ENCODE measurements around the gene CLIP4. TPM values are rescaled to one million over a fixed set of nuclear protein-coding genes. Genes with fewer than 3 reads are reported as not detected.

The CLIP4 gene
- total and polyA plus RNA-seq, 11 donors, result 9.6 to 57.4 (median 42.6) TPM

DNA sequence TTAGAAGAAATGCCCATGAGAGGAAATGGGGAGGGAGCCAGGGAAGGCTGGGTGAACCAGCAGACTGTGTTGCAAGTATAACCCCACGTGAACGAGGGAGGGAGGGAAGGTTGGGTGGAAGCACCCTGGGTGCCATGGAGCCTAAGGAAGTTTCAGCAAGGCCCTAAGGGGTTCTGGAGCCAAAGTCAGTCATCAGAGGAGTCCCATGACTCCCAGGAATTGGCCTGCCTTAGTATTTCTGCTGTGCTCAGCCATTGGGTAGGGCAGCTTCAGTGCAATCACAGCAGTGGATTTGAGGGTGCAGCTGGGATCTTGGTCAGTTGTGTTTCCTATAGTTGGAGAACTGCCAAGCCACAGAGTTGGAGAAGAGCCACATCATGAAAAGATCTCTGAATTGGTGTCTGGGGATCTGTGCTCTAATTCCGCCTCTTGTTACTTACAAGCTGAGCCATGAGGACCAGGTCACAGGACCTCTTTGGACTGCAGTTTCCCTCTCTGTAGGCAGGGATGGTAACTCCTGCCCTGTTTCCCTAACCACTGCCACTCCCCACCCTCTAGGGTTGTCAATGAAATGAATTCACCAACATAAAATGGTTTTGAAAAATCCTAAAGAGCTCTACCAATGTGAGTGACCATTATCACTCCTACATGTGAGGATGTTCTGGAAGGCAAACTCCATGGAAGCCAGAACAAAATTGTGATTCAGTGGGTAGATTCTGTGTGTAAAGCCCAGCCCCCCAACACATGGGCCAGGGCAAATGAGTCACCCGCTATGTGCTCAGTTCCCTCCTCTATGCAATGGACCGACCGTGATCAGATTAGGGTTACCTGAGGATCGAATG, 108.9 kb downstream of the CLIP4 start:
- ATAC-seq (peak; percentile 24 to 76 (median 64)), DNase-seq (peak in 2 of 5 donors; percentile 12 to 41)
- Histone ChIP-seq H3K36me3 (no peaks in the 10 kb centered on the region), H3K27ac (no peak overlapping the region), H3K9me3 (no peaks in the 10 kb centered on the region), H3K27me3 (peaks cover 0 to 43% (median 13%) of the 10 kb centered on the region in 9 donors), H3K4me3 (no peak overlapping the region), H3K4me1 (peaks cover 0 to 9% (median 0%) of the 10 kb centered on the region in 12 donors)
- WGBS, 4 donors, result 69 to 75% (median 71%) methylated on average over 7 of the region's 7 CpGs
- TF ChIP-seq, protein P1, sequence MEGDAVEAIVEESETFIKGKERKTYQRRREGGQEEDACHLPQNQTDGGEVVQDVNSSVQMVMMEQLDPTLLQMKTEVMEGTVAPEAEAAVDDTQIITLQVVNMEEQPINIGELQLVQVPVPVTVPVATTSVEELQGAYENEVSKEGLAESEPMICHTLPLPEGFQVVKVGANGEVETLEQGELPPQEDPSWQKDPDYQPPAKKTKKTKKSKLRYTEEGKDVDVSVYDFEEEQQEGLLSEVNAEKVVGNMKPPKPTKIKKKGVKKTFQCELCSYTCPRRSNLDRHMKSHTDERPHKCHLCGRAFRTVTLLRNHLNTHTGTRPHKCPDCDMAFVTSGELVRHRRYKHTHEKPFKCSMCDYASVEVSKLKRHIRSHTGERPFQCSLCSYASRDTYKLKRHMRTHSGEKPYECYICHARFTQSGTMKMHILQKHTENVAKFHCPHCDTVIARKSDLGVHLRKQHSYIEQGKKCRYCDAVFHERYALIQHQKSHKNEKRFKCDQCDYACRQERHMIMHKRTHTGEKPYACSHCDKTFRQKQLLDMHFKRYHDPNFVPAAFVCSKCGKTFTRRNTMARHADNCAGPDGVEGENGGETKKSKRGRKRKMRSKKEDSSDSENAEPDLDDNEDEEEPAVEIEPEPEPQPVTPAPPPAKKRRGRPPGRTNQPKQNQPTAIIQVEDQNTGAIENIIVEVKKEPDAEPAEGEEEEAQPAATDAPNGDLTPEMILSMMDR (IDR thresholded peaks at IDR 0.05), result no peak
- TF ChIP-seq POLR2A (IDR thresholded peaks at IDR 0.05), result no peak
- intact Hi-C loops (cut with DNase I), result no loop called here

GRCh38 chr2:29224693-29225551, 109.7 kb downstream of the CLIP4 start:
- no peak overlapping the region for H3K4me3 ChIP-seq
- peaks cover 0 to 43% (median 14%) of the 10 kb centered on the region in 9 donors for H3K27me3 ChIP-seq
- H3K9me3 ChIP-seq, result no peaks in the 10 kb centered on the region

DNA sequence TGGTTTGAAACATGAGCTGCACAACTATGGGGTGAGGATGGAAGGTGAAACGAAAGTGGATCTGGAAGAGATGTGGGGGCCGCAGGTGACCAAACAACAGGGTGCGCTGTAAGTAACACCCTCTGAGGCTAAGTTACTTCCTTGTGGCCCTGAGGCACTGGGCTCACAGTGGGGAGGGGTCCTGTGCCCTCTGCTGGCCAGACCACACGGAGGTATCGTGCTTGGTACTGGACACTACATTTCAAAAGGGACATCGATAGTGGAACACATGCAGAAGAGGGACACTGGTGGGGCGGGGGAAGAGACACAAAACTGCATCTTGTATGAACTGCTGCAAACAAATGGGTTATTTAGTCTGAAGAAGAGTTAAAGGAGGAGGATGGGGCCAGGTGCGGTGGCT, 110.6 kb downstream of the CLIP4 start:
- H3K4me3 ChIP-seq, result no peak overlapping the region
- ATAC-seq, result no peak
- no peaks in the 10 kb centered on the region for H3K36me3 ChIP-seq
- DNase-seq, result no peak
- TF ChIP-seq, protein P1 (IDR thresholded peaks at IDR 0.05), result no peak
- peaks cover 0 to 9% (median 0%) of the 10 kb centered on the region in 12 donors for H3K4me1 ChIP-seq
- intact Hi-C loops (cut with DNase I), result no loop called here
- WGBS, 4 donors, result 75 to 79% (median 77%) methylated on average over 8 of the region's 8 CpGs
- H3K9me3 ChIP-seq, result no peaks in the 10 kb centered on the region
- H3K27ac ChIP-seq, result no peak overlapping the region
- H3K27me3 ChIP-seq, result peaks cover 0 to 43% (median 14%) of the 10 kb centered on the region in 9 donors

More at GRCh38 chr2:29224693-29225551, 109.7 kb downstream of the CLIP4 start:
- no peaks in the 10 kb centered on the region for H3K36me3 ChIP-seq
- intact Hi-C loops (cut with DNase I), result no loop called here
- DNase-seq (no peak), ATAC-seq (no peak)
- WGBS, 4 donors, result 73 to 80% (median 76%) methylated on average over 13 to 17 of the region's 17 CpGs
- no peak for TF ChIP-seq POLR2A (IDR thresholded peaks at IDR 0.05)
- TF ChIP-seq, protein P1 (IDR thresholded peaks at IDR 0.05), result no peak
- no peak overlapping the region for H3K27ac ChIP-seq
- H3K4me1 ChIP-seq, result peaks cover 0 to 9% (median 0%) of the 10 kb centered on the region in 12 donors

DNA sequence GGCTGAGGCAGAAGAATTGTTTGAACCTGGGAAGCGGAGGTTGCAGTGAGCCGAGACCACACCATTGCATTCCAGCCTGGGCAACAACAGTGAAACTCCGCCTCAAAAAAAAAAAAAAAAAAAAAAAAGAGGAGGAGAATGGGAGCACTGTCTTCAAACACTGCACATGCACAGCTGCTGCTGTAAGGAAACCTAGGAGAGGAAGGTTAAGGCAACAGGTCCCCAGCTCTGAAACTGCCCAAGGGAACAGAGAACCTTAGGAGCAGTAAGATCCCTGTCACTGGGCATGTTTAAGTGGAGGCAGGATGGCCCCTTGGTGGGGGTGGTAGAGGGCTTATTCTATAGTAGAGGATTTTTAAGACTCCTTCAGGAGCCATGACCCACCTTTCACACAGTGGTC, 111.2 kb downstream of the CLIP4 start:
- Histone ChIP-seq H3K9me3 (no peaks in the 10 kb centered on the region), H3K27ac (no peak overlapping the region), H3K27me3 (peaks cover 0 to 43% (median 14%) of the 10 kb centered on the region in 9 donors), H3K36me3 (no peaks in the 10 kb centered on the region), H3K4me1 (peaks cover 0 to 9% (median 0%) of the 10 kb centered on the region in 12 donors), H3K4me3 (no peak overlapping the region)
- ATAC-seq (no peak), DNase-seq (no peak)
- WGBS, 4 donors, result 79 to 86% (median 84%) methylated on average over 3 of the region's 3 CpGs
- TF ChIP-seq, protein P1 (IDR thresholded peaks at IDR 0.05), result no peak
- intact Hi-C loops (cut with DNase I), result no loop called here

All from heart left ventricle (tissue), 16 donors.